Panc1 (cell line): ENCODE data around the gene MYL9. TPM values are rescaled to one million over a fixed set of nuclear protein-coding genes. Genes with fewer than 3 reads are reported as not detected.

ENCODE experiments used
- ATAC-seq: fragments of 200-7000 bp; cut with Tn5 transposase; 2 replicates; pipeline ENCODE4 v1.9.1; 2020; ENCODE audit warnings: mild to moderate bottlenecking, moderate library complexity
- BruUV-seq: library from RNA; stranded (reverse); fragments of 400-500 nt; replicated peaks from 2 replicates; lab custom pipeline; 2021; lab: Mats Ljungman, UMichigan
- CTCF ChIA-PET: fragments of 300-600 bp; sonication (Branson Sonifier 250); formaldehyde crosslinking; loops from one replicate; lab custom pipeline; 2022; ENCODE audit warnings: antibody characterized with exemption; lab: Charles Lee
- POLR2A ChIA-PET: fragments of 300-600 bp; sonication (Branson Sonifier 250); formaldehyde crosslinking; loops from one replicate; lab custom pipeline; 2022; ENCODE audit warnings: antibody characterized with exemption; lab: Charles Lee
- DNase-seq: peaks from one replicate; pipeline ENCODE4 v3.0.0-alpha.2; 2010; ENCODE audit warnings: low read depth, low spot score
- H3K27ac ChIP-seq: 2 replicates; pipeline ENCODE4 v1.5.1; 2011; ENCODE audit warnings: mild to moderate bottlenecking, low read length, inconsistent platforms
- H3K27me3 ChIP-seq: fragments of 200-500 bp; sonication (Bioruptor generic); 2 replicates; pipeline ENCODE4 v1.6.0; 2014; ENCODE audit warnings: low read length, inconsistent platforms; ENCODE audit not compliant: control insufficient read depth, insufficient read depth
- H3K36me3 ChIP-seq: fragments of 200-500 bp; sonication (Bioruptor generic); 2 replicates; pipeline ENCODE4 v1.5.1; 2014; ENCODE audit warnings: inconsistent platforms, mild to moderate bottlenecking, low read length, moderate library complexity; ENCODE audit not compliant: control insufficient read depth, insufficient read depth
- H3K4me1 ChIP-seq: 2 replicates; pipeline ENCODE4 v1.5.1; 2011; ENCODE audit warnings: inconsistent platforms, mild to moderate bottlenecking, low read length, moderate library complexity; ENCODE audit not compliant: control insufficient read depth, insufficient read depth
- H3K4me3 ChIP-seq, 2 experiments: 2 replicates each; pipeline ENCODE4 v1.5.1; 2011 to 2012; ENCODE audit warnings: low read depth in 2 of 2, low read length in 2 of 2, mild to moderate bottlenecking in 2 of 2, inconsistent platforms in 1 of 2, moderate library complexity in 1 of 2
- H3K9me3 ChIP-seq: fragments of 200-500 bp; sonication (Bioruptor generic); 2 replicates; pipeline ENCODE4 v1.5.1; 2014; ENCODE audit warnings: low read depth, mild to moderate bottlenecking, inconsistent platforms, low read length, moderate library complexity; ENCODE audit not compliant: control insufficient read depth, insufficient read depth
- POLR2AphosphoS5 ChIP-seq: IDR thresholded peaks from 2 replicates; pipeline ENCODE4 v1.6.1; 2012; ENCODE audit warnings: mild to moderate bottlenecking, low read depth, low read length, moderate library complexity
- SIN3A ChIP-seq: IDR thresholded peaks from 2 replicates; pipeline ENCODE4 v1.6.1; 2012; ENCODE audit warnings: low read depth, mild to moderate bottlenecking, low read length, moderate library complexity, borderline replicate concordance; ENCODE audit not compliant: insufficient read depth
- TCF7L2 ChIP-seq: IDR thresholded peaks from 2 replicates; pipeline ENCODE4 v1.6.1; 2011; ENCODE audit warnings: mild to moderate bottlenecking, low read depth, low read length, inconsistent platforms
- in situ Hi-C: cut with HindIII; loops from 2 replicates; pipeline ENCODE4 v1.10.0; 2016; ENCODE audit warnings: low sequenced_read_pairs, low pct_unique_long_range_greater_than_20kb
- intact Hi-C: fragments of 100-400 bp; cut with micrococcal nuclease; formaldehyde crosslinking; loops from one replicate; pipeline ENCODE4 v1.10.0; 2022; ENCODE audit not compliant: unreplicated experiment
- total RNA-seq: library from RNA; stranded (reverse); gene quantifications from one replicate; pipeline ENCODE4 v1.2.1, GENCODE V29; 2021; ENCODE audit not compliant: unreplicated experiment
- TF ChIP-seq, protein P1 (sequence below): fragments of 450-650 bp; IDR thresholded peaks from 2 replicates; pipeline ENCODE4 v1.5.1; 2017; ENCODE audit warnings: mild to moderate bottlenecking
- TF ChIP-seq, protein P2 (sequence below), 2 experiments: IDR thresholded peaks; 2 replicates each; pipeline ENCODE4 v1.6.1; 2011 to 2012; ENCODE audit warnings: low read depth in 2 of 2, control low read depth in 1 of 2, low read length in 1 of 2, mild to moderate bottlenecking in 1 of 2, moderate library complexity in 1 of 2; ENCODE audit not compliant: insufficient read depth in 1 of 2

MYL9 gene
- total RNA-seq, 1 experiment from 2014 or later, result 107 TPM

DNA sequence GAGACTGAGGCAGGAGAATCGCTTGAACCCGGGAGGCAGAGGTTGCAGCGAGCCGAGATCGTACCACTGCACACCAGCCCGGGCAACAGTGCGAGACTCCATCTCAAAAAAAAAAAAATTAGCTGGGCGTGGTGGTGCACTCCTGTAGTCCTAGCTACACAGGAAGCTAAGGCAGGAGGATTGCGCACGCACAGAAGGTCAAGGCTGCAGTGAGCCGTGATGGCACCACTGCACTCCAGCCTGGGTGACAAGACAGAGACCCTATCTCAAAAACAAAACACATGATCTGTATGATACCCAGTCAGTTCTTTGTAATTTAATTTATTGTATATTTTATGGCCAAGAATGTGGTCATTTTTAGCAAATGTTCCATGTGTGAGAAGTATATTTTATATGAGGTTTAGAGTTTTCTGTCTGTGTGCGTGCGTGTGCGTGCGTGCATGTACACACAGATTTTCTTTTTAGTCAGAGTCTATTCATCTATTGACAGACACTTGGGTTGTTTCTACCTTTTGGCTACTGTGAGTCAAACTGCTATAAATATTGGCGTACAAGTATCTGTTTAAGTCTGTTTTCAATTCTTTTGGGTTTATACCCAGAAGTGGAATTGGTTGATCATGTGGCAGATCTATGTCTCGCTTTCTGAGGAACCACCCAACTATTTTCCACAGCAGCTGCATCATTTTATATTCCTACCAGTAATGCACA, 22.2 kb upstream of the MYL9 start:
- 0 out of 2 replicates have a peak, but pooled peaks cover 2% of the 10 kb centered on the region for H3K36me3 ChIP-seq

DNA sequence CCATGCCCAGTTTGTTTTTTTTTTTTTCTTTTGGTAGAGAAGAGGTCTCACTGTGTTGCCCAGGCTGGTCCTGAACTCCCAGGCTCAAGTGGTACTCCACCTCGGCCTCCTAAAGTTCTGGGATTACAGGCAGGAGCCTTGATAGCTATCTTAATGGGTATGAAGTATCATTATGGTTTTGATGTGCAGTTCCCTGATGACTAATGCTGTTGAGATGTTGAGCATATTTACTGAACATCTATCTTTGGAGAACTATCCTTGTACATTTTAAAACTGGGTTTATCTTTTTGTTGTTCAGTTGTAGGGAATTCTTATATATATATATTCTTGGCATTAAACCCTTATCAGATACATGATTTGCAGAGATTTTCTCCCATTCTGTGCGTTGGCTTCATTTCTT, 21.4 kb upstream of the MYL9 start:
- H3K36me3 ChIP-seq, result 0 out of 2 replicates have a peak, but pooled peaks cover 2% of the 10 kb centered on the region
- H3K27me3 ChIP-seq, result no peaks in the 10 kb centered on the region
- no TSS peak for BruUV-seq
- DNase-seq, result no peak
- intact Hi-C loops (no loop called here), in situ Hi-C loops (no loop called here)
- H3K27ac ChIP-seq, result no peak overlapping the region
- POLR2A ChIA-PET, result interaction anchor here (0.7 kb wide), 1 partner anchor 15 kb away, joined by 5 read pairs; no protein-coding TSS in a partner anchor
- no peak overlapping the region for H3K4me3 ChIP-seq
- H3K4me1 ChIP-seq, result no peaks in the 10 kb centered on the region
- no peaks in the 10 kb centered on the region for H3K9me3 ChIP-seq
- CTCF ChIA-PET, result no interaction called here
- TF ChIP-seq, protein P1, sequence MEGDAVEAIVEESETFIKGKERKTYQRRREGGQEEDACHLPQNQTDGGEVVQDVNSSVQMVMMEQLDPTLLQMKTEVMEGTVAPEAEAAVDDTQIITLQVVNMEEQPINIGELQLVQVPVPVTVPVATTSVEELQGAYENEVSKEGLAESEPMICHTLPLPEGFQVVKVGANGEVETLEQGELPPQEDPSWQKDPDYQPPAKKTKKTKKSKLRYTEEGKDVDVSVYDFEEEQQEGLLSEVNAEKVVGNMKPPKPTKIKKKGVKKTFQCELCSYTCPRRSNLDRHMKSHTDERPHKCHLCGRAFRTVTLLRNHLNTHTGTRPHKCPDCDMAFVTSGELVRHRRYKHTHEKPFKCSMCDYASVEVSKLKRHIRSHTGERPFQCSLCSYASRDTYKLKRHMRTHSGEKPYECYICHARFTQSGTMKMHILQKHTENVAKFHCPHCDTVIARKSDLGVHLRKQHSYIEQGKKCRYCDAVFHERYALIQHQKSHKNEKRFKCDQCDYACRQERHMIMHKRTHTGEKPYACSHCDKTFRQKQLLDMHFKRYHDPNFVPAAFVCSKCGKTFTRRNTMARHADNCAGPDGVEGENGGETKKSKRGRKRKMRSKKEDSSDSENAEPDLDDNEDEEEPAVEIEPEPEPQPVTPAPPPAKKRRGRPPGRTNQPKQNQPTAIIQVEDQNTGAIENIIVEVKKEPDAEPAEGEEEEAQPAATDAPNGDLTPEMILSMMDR, result no peak
- TF ChIP-seq POLR2AphosphoS5, result no peak
- ATAC-seq, result no peak

More for the DNA sequence above, 22.2 kb upstream of the MYL9 start:
- no TSS peak for BruUV-seq
- DNase-seq, result no peak
- in situ Hi-C loops (no loop called here), intact Hi-C loops (no loop called here)
- no peak overlapping the region for H3K27ac ChIP-seq
- no peaks in the 10 kb centered on the region for H3K27me3 ChIP-seq
- ChIA-PET POLR2A (interaction anchor here (0.7 kb wide), 1 partner anchor 51 kb away, joined by 3 read pairs; no protein-coding TSS in a partner anchor), CTCF (interaction anchor here (0.7 kb wide), 2 partner anchors 55 to 960 kb away, joined by 3 to 4 read pairs; no protein-coding TSS in a partner anchor)
- ATAC-seq, result no peak
- H3K4me3 ChIP-seq, result no peak overlapping the region
- H3K9me3 ChIP-seq, result no peaks in the 10 kb centered on the region
- H3K4me1 ChIP-seq, result no peaks in the 10 kb centered on the region
- TF ChIP-seq POLR2AphosphoS5, result no peak
- TF ChIP-seq, protein P2, sequence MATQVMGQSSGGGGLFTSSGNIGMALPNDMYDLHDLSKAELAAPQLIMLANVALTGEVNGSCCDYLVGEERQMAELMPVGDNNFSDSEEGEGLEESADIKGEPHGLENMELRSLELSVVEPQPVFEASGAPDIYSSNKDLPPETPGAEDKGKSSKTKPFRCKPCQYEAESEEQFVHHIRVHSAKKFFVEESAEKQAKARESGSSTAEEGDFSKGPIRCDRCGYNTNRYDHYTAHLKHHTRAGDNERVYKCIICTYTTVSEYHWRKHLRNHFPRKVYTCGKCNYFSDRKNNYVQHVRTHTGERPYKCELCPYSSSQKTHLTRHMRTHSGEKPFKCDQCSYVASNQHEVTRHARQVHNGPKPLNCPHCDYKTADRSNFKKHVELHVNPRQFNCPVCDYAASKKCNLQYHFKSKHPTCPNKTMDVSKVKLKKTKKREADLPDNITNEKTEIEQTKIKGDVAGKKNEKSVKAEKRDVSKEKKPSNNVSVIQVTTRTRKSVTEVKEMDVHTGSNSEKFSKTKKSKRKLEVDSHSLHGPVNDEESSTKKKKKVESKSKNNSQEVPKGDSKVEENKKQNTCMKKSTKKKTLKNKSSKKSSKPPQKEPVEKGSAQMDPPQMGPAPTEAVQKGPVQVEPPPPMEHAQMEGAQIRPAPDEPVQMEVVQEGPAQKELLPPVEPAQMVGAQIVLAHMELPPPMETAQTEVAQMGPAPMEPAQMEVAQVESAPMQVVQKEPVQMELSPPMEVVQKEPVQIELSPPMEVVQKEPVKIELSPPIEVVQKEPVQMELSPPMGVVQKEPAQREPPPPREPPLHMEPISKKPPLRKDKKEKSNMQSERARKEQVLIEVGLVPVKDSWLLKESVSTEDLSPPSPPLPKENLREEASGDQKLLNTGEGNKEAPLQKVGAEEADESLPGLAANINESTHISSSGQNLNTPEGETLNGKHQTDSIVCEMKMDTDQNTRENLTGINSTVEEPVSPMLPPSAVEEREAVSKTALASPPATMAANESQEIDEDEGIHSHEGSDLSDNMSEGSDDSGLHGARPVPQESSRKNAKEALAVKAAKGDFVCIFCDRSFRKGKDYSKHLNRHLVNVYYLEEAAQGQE (IDR thresholded peaks at IDR 0.05; ENCODE audit: insufficient read depth in 1 of 2, low read depth in 2 of 2, low read length in 1 of 2), result no peak
- no peak for TF ChIP-seq TCF7L2
- no peak for TF ChIP-seq SIN3A
- TF ChIP-seq, protein P1, result no peak
